GM23248 (cell line): ENCODE measurements around the gene GJA1.

ENCODE experiments used
- EZH2 ChIP-seq: fragments of 200-600 bp; sonication (generic); IDR thresholded peaks from 2 replicates; pipeline ENCODE4 v1.6.1; 2018; ENCODE audit warnings: antibody characterized with exemption, mild to moderate bottlenecking; ENCODE audit not compliant: insufficient read depth, poor library complexity, severe bottlenecking
- EZH2phosphoT487 ChIP-seq: fragments of 200-600 bp; sonication (generic); IDR thresholded peaks from 2 replicates; pipeline ENCODE4 v1.6.1; 2018; ENCODE audit warnings: antibody characterized with exemption, moderate library complexity, mild to moderate bottlenecking, low read depth; ENCODE audit not compliant: insufficient read depth

DNA sequence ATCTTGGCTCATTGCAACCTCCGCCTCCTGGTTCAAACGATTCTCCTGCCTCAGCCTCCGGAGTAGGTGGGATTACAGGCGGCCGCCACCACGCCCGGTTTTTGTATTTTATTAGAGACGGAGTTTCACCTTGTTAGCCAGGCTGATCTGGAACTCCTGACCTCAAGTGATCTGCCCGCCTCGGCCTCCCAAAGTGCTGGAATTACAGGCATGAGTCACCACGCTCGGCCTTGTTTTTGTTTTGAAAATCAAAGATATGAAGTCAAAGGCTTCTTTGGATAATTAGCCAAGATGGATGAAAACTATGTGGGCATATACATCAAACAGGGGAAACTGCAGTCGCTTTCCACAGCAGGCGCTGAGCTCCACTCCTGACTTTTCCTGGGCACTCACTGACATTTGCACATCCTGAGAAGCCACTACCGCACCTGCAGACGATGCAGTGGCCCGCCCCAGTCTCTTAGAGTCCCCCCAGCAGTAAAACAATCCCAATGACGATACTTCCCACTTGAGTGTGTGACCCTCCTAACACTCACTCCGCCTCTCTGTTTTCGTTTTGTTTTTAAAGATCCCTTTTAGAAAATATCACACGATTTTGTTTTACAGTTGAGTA lies 44.1 kb downstream of the GJA1 start:
- TF ChIP-seq EZH2phosphoT487 (no peak), EZH2 (no peak)
